Measurements from ENCODE around the gene DSCAML1. TPM values are rescaled to one million over a fixed set of nuclear protein-coding genes. Genes with fewer than 3 reads are reported as not detected.

Gene DSCAML1
- total RNA-seq, 1 donor from 2014 or later, result not detected

- Mint-ChIP-seq H3K27ac (ENCODE audit: unreplicated experiment) (no peak overlapping the region), H3K4me1 (ENCODE audit: unreplicated experiment) (peaks cover 9% of the 10 kb centered on the region), H3K4me3 (ENCODE audit: unreplicated experiment) (no peak overlapping the region), H3K27me3 (ENCODE audit: unreplicated experiment) (peaks cover 34% of the 10 kb centered on the region), H3K9me3 (ENCODE audit: unreplicated experiment) (no peaks in the 10 kb centered on the region), H3K36me3 (ENCODE audit: unreplicated experiment) (no peaks in the 10 kb centered on the region)
- no peak for TF ChIP-seq CTCF (IDR thresholded peaks at IDR 0.05)
- no peak for DNase-seq (ENCODE audit: extremely low spot score, unreplicated experiment)
These were observed 9.8 kb upstream of the DSCAML1 start for GRCh38 chr11:117806846-117807245.

GRCh38 chr11:117805045-117805444 lies 8.0 kb upstream of the DSCAML1 start:
- no peaks in the 10 kb centered on the region for H3K36me3 Mint-ChIP-seq (ENCODE audit: unreplicated experiment)
- H3K9me3 Mint-ChIP-seq (ENCODE audit: unreplicated experiment), result no peaks in the 10 kb centered on the region
- no peak for DNase-seq (ENCODE audit: extremely low spot score, unreplicated experiment)
- TF ChIP-seq CTCF (IDR thresholded peaks at IDR 0.05), result no peak
- H3K27ac Mint-ChIP-seq (ENCODE audit: unreplicated experiment), result no peak overlapping the region
- H3K4me3 Mint-ChIP-seq (ENCODE audit: unreplicated experiment), result no peak overlapping the region
- peaks cover 36% of the 10 kb centered on the region for H3K27me3 Mint-ChIP-seq (ENCODE audit: unreplicated experiment)
- H3K4me1 Mint-ChIP-seq (ENCODE audit: unreplicated experiment), result peaks cover 9% of the 10 kb centered on the region

DNA sequence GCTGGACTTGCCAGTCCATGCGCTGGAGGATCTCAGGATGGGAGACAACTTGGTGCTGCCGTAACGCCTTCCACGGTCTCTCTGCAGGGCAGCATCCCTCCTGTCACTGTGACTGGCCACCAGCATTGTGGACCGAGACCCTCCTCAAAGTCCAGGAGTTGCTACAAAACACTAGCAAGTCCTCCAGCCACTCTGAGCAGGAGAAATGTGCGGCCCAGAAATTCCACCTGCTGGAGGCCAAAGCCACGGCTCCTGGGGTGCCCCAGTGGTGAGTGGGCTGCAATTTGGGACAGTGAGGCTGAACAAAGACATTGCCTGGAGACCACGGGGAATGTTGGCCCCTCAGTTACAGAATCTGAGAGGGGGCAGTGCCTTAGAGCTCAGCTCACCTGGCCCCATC lies 6.9 kb upstream of the DSCAML1 start:
- no peak for DNase-seq (ENCODE audit: extremely low spot score, unreplicated experiment)
- no peaks in the 10 kb centered on the region for H3K9me3 Mint-ChIP-seq (ENCODE audit: unreplicated experiment)
- no peak for TF ChIP-seq CTCF (IDR thresholded peaks at IDR 0.05)

GRCh38 chr11:117799634-117800033 lies 2.6 kb upstream of the DSCAML1 start:
- H3K9me3 Mint-ChIP-seq (ENCODE audit: unreplicated experiment), result no peaks in the 10 kb centered on the region
- H3K27me3 Mint-ChIP-seq (ENCODE audit: unreplicated experiment), result peaks cover 60% of the 10 kb centered on the region
- peaks cover 4% of the 10 kb centered on the region for H3K4me1 Mint-ChIP-seq (ENCODE audit: unreplicated experiment)
- no peak overlapping the region for H3K4me3 Mint-ChIP-seq (ENCODE audit: unreplicated experiment)
- DNase-seq (ENCODE audit: extremely low spot score, unreplicated experiment), result no peak
- no peak for TF ChIP-seq CTCF (IDR thresholded peaks at IDR 0.05)
- peaks cover 3% of the 10 kb centered on the region for H3K36me3 Mint-ChIP-seq (ENCODE audit: unreplicated experiment)
- no peak overlapping the region for H3K27ac Mint-ChIP-seq (ENCODE audit: unreplicated experiment)

More for the DNA sequence above, 6.9 kb upstream of the DSCAML1 start:
- Mint-ChIP-seq H3K36me3 (ENCODE audit: unreplicated experiment) (no peaks in the 10 kb centered on the region), H3K27me3 (ENCODE audit: unreplicated experiment) (peaks cover 41% of the 10 kb centered on the region), H3K27ac (ENCODE audit: unreplicated experiment) (no peak overlapping the region), H3K4me1 (ENCODE audit: unreplicated experiment) (peaks cover 2% of the 10 kb centered on the region), H3K4me3 (ENCODE audit: unreplicated experiment) (no peak overlapping the region)

GRCh38 chr11:117796456-117796871 lies 552 bp downstream of the DSCAML1 start:
- Mint-ChIP-seq H3K4me3 (ENCODE audit: unreplicated experiment) (no peak overlapping the region), H3K36me3 (ENCODE audit: unreplicated experiment) (peaks cover 3% of the 10 kb centered on the region)
- no peak for DNase-seq (ENCODE audit: extremely low spot score, unreplicated experiment)

More at GRCh38 chr11:117796456-117796871, 552 bp downstream of the DSCAML1 start:
- no peak for TF ChIP-seq CTCF (IDR thresholded peaks at IDR 0.05)
- Mint-ChIP-seq H3K4me1 (ENCODE audit: unreplicated experiment) (peaks cover 4% of the 10 kb centered on the region), H3K27me3 (ENCODE audit: unreplicated experiment) (peaks cover 69% of the 10 kb centered on the region), H3K9me3 (ENCODE audit: unreplicated experiment) (no peaks in the 10 kb centered on the region), H3K27ac (ENCODE audit: unreplicated experiment) (no peak overlapping the region)
